ENCODE measurements around the gene PAPSS2.
"Not testable (repeated sequence)": the region's sequence is repeated elsewhere in the genome, so short reads cannot be mapped to it uniquely, and the experiment has no call there.

DNA sequence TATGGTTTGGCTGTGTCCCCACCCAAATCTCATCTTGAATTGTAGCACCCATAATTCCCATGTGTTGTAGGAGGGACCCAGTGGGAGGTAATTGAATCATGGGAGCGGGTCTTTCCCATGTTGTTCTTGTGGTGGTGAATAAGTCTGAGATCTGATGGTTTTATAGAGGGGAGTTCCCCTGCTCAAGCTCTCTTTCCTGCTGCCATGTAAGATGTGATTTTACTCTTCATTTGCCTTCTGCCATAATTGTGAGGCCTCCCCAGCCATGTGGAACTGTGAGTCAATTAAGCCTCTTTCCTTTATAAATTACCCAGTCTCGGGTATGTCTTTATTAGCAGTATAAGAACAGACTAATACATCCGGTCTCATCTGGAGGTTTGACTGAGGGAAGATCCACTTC lies 15.2 kb upstream of the PAPSS2 start:
- TF ChIP-seq, protein P1, sequence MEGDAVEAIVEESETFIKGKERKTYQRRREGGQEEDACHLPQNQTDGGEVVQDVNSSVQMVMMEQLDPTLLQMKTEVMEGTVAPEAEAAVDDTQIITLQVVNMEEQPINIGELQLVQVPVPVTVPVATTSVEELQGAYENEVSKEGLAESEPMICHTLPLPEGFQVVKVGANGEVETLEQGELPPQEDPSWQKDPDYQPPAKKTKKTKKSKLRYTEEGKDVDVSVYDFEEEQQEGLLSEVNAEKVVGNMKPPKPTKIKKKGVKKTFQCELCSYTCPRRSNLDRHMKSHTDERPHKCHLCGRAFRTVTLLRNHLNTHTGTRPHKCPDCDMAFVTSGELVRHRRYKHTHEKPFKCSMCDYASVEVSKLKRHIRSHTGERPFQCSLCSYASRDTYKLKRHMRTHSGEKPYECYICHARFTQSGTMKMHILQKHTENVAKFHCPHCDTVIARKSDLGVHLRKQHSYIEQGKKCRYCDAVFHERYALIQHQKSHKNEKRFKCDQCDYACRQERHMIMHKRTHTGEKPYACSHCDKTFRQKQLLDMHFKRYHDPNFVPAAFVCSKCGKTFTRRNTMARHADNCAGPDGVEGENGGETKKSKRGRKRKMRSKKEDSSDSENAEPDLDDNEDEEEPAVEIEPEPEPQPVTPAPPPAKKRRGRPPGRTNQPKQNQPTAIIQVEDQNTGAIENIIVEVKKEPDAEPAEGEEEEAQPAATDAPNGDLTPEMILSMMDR (IDR thresholded peaks at IDR 0.05), result not testable (repeated sequence)
- TF ChIP-seq POLR2AphosphoS5 (IDR thresholded peaks at IDR 0.05); POLR2A (IDR thresholded peaks at IDR 0.05); EP300 (IDR thresholded peaks at IDR 0.05; ENCODE audit: low read depth): not testable (repeated sequence)

Data from transverse colon (tissue), 4 donors.